HG03460 (cell line): ENCODE data around the gene LEFTY2.
A peak's percentile ranks its signal among the peaks of the same experiment; 100 is the strongest.
"Not testable (repeated sequence)": the region's sequence is repeated elsewhere in the genome, so short reads cannot be mapped to it uniquely, and the experiment has no call there.

Experiments
- ATAC-seq: cut with Tn5 transposase; IDR thresholded peaks from one replicate; pipeline ENCODE4 v1.9.1; 2021; ENCODE audit not compliant: unreplicated experiment

The LEFTY2 gene

DNA sequence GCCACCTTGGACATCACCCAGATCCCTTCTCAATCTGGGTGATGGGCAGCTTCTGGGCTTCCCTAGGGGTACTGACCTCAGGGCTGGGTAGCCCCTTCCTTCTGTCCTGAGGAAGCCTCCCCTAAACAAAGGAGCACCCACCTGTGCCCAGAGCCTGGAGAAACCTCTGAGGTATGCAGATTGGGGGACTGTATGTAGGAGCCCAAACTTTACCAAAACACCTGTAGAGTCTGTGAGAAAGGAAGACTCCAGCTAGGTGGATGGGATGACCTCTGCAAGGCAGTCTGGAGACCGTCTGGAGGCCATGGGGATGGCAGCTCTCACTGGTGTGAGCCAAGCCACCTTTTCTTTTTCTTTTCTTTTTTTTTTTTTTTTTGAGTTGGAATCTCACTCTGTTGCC, 13.7 kb upstream of the LEFTY2 start:
- no peak for ATAC-seq

DNA sequence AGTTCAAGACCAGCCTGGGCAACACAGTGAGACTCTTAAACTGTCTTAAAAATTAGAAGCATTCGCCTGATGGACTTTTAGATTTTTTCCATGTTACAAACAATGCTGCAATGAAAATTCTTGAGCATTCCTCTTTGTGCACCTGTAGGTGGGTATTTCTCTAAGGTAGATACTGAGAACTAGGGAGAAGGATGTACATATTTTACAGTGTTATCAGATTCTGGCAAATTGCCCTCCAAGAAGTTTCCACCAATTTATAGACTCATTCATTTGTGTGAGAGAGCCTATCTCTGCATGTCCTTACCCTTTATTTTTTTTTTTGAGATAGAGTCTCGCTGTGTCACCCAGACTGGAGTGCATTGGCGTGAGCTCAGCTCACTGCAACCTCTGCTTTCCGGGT, 12.3 kb upstream of the LEFTY2 start:
- ATAC-seq, result no peak

DNA sequence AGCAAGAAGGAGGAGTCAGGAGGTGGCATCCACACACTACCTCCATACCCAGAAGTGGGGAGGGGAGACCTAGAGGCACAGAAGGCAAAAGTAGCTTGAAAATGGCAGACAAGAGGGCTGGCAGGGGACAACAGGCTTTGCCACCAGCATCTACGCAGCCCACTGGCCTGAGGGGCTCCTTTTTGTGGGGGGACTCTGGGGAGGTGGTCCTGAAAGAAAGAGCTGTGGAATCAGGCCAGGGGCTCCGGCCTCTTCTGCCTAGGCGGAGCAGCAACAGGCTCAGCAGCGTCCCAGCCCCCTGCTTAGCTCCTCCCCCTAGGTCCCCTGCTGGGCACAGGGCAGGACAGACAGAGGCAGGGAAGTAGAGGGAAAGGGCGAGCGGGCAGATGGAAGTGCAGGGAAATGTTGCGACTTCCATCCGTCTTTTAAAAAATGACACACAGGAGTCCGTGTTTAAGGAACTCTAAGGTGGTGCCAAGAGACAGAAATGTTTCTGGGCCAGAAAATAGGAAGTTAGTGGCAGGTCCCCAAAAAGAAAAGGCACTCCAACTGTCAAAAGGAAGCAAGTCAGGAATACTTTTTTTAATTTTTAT, 10.0 kb upstream of the LEFTY2 start:
- ATAC-seq, result no peak

DNA sequence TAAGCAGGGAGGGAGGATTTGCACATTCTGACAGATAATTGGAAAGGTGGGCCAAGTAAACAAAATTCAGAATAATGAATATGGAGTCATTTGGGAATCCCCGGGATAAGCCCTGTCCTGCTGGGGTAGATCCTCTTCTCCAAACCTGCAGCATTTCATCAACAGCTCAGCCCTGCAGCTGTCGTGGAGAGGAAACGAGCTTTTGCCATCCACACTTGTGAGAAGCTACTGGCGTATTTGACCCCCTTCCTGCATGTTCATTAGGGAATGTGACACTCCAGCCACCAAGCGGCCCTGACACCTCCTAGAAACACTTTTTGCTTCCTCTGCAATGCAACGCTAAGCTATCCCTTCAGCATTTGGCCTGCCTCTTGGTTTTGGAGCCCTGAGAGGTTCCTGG, 8.0 kb upstream of the LEFTY2 start:
- no peak for ATAC-seq

DNA sequence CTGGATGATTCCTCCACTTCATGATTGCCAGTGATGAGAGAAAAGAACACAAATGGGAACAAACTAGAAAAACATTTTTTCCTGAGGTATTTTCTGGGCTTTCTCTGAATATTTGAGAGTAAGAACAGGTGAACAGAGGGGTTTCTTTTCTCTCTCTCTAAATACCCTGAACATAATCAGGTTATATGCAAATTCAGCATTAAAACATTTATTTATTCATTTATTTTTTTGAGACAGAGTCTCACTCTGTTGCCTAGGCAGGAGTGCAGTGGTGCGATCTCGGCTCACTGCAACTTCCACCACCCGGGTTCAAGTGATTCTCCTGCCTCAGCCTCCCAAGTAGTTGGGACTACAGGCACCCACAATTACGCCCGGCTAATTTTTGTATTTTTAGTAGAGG, 5.8 kb upstream of the LEFTY2 start:
- no peak for ATAC-seq

DNA sequence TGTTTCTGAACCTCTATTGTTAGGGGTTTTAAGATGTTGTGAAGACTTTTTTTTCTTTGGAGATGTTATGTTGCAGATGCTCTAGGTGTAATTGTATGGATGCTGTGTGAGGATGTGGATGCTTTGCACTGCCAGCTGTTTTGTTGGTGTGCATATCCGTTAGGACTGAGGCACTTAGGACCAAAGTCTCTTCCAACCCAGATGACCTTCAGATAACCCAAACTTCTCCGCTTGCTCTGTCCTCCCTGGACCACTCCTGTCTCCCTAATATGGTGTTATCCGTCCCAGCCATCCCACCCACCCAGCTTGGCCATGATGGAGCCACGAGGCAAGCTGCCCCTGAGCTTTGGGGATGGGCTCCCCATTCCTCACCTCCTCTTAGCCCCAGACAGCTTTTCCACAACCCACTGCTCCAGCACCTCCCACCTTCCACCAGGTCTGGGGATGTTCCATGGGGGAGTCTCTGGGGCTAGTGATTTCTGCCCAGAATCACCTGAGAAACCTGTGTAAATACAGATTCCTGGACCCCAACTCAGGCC, 5.1 kb upstream of the LEFTY2 start:
- ATAC-seq, result no peak

DNA sequence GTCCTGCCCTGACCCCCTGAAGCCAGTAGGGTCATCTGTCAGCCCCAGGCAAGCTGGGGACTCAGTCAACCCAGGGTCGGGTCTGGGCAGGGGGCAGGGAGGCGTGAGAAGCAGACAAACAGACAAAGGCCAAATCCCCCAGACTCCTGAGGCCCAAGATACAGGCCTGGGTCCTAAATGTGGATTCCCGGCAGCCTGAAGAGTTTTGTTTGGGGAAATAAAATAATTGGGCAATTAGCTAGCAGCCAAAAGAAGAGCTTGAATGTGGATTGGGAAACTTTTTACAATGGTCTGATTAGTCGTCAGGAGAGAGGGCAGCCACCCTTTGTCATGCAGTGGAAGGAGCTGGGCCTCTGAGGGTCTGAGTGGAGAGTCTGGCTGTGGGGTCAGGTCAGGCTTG, 4.5 kb upstream of the LEFTY2 start:
- no peak for ATAC-seq

DNA sequence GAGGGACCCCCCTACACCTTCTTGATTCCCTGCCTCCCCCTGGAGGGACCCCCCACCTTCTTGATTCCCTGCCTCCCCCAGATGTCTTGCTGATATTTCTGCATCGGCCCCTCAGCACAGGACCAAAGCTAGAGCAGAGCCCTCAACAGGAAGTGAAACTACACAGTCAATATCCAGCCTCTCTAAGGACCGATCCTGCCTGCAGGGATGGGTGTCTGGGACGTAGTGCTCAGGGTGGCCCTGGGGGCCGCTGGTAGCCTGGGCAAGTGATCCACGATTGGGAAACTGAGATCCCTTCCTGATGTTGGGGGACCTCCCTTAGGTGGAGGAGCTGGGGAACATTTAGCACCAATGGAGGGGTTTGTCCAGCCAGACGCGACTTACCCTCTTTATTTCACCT, 3.9 kb upstream of the LEFTY2 start:
- peak; percentile 52 for ATAC-seq

DNA sequence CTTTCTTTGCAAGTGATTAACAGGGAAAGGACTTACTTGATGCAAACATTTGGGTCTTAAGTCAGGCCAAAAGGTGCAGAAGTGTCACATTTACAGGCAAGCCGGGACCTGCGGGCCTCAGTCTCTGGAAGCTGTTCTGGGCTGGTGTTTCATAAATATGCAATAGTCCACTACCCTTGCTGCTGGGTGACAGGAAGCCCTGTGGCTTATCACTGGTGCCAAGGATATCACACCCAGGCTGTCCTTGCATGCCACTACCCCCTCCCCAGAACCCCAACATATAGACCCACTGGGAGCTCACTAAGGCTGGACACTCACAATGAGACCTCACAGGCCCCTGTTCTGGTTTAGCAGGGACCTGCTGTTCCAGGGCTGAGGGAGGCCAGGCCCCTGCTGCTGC, 3.4 kb upstream of the LEFTY2 start:
- no peak for ATAC-seq

DNA sequence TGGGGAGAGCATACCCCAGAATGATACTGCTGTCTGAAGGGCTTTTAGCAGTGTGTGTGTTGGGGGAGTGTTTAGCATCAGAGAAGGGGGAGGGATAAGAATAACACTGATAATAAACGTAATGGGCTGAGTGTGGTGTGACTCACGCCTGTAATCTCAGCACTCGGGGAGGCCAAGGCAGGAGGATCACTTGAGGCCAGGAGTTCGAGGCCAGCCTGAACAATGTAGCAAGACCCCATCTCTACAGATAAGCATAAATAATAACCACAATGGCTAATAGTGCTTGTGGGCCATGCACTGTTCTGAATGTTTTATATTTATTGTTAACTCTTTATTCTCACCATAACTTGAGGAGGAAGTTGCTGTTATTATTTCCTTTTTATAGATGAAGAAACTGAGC, 2.6 kb upstream of the LEFTY2 start:
- no peak for ATAC-seq

DNA sequence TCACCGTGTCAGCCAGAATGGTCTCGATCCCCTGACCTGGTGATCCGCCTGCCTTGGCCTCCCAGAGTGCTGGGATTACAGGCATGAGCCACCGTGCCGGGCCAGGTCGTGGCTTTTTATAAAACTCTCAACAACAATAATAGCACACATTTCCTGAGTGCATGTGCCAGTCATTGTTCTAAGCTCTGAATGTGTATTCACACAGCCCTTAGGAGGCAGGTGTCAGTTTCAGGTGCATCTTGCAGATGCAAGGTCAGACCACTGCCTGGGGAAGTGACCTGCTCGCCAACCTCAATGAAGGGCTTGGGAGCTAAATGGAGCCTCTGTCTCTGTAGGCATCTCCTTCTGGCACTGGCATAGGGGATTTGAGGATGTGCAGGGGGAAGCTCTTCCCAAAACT, 1.6 kb upstream of the LEFTY2 start:
- ATAC-seq, result peak; percentile 67

DNA sequence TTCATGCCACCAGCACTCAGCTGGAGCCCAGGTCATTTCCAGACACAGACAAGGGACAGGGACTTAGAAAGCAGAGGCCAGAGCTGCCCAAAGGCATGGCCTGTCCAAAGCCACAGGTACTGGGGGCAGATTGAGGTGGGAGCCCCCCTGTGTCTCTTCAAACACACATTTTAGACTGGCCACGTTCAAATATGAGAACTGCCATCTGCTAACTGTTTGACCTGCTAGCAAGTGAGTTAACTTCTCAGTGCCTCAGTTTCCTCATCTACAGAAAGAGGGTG, 862 bp upstream of the LEFTY2 start:
- no peak for ATAC-seq

DNA sequence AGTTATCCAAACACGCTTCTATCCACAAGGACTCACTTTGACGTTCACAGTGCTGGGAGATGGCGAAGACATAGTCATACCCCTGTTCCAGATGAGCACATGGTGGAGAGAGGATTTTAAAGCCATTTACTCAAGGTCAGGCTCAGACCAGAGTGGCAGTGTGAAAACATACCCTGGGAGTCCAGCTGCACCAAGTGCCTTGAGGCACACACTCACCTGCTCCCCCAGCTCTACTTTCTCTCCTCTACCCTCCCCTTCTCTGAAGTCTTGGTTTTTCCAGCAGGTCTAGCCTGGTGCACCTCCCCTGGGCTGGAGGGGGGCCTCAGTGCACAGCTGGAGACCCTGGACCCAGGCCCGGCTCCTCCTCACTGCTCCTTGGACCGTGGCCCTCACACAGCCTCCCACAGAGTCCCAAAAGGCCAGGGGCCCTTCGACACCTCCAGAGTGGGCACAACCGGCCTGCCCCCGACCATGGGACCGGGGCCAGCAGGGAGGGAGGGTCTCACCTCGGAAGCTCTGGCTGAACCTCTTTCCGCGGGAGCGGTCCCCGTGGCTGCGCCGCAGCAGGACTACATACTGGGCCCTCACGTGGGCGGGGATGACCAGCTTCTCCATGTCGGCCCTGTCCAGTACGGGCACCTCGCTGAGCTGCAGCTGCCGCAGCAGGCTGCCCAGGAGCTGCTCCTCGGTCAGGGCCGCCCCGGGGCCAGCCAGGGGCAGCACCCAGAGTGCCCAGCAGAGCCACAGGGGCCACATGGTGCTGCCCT, 452 bp downstream of the LEFTY2 start:
- no peak for ATAC-seq

DNA sequence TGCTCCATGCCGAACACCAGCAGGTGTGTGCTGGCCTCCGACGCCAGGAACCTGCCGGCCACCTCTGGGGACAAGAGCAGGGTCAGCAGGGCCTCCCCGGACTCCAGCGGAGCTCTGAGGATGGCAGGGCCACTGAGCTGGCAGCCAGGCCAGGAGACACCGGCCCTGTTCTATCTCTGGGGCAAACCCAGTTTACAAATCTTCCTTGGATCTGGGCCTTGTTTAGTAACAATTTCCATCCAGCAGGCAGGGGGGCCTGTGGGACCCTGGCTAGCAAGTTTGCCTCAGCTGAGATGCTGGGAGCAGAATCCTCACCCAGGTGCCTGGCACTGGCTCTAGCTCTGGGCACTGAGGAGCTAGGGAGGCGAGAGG, 1.1 kb downstream of the LEFTY2 start:
- not testable (repeated sequence) for ATAC-seq

DNA sequence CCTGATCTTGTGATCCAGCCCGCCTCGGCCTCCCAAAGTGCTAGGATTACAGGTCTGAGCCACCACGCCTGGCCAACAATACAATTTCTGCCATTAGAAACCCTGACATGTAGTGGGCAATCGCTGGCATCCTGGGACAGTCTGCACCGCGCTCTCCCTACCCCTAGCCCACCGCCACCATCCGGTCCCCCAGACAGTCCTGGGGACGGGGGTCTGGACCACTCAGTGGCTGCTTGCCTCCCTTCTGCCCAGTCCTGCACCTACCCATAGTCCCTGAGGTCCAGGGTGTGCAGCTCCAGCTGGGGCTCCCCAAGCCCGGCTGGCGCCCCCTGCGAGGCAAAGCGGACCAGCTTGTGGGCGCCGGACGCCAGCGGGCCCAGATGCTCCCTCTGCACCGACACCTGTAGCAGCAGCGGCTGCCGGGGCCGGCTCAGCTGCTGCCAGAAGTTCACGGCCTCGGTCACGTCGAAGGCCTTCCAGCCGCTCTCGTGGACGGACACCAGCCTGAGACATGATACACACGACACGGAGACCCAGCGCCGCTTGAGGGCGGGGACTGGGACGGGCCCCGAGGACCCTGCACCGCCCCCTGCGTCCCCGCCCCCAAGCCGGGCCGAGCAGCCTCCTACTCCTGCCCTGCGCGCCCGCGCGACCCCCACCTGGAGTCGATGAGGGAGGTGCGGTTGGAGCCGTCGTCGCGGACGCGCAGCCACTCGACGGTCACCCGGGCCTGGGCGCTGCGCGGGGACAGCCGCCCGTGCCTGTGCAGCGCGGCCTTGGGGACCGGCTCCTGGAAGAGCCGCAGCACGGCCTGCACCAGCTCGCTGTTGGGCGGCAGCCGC, 1.7 kb downstream of the LEFTY2 start:
- ATAC-seq, result not testable (repeated sequence)

DNA sequence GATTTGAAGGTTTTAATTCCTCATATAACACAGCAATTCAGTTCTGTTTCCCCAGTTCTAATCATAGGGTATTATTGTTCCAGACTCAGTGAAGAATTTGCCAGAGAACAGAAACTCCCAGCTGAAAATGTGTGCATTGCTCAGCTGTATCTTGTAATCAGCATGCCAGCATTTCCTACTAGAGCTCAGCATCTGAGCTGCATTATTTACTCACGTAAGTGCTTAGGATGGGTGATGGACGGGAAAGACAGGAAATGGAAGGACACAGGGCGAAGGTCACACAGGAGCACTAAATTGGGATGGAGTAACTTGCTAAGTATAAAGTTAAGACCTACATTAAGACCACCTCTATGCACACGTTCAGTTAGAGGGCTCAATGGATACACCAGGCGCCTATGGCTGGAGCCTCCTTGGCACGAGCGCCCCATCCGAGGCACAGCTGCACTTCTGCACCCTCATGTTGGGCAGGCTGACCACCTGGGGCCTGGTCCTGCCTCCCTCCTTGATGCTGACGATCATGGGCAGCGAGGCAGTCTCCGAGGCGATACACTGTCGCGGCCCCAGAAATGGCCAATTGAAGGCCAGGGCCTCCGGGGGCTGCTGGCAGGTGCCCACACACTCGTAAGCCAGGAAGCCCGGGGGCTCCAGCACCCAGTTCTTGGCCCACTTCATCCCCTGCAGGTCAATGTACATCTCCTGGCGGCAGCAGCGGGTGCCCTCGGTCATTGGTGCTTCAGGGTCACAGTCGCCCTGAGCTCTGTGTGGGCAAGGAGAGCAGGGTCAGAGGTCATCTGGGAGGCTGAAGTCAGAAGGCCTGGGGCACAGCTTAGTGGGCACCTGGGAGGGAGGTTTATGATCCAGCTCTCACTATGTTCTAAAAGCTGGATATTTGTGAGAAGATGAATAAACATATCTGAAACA, 3.7 kb downstream of the LEFTY2 start:
- ATAC-seq, result no peak

DNA sequence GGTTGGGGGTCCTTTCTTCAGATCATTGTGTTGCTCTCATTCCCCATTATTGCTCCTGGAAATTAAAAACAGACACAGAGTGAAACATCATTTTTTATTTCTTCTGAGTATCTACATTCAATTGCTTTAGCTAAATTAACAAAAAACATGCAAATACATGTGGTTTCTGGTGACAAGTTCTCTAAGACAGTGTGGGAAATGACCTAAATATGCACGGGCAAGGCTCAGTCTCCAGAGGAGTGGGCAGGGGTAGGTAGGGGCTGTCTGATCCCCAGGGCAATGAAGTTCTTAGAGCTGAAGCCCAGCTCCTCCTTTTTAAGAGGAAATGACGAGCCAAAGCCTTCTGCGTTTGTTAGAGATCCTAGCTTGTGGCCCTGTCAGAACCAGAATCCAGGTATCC, 4.5 kb downstream of the LEFTY2 start:
- no peak for ATAC-seq

DNA sequence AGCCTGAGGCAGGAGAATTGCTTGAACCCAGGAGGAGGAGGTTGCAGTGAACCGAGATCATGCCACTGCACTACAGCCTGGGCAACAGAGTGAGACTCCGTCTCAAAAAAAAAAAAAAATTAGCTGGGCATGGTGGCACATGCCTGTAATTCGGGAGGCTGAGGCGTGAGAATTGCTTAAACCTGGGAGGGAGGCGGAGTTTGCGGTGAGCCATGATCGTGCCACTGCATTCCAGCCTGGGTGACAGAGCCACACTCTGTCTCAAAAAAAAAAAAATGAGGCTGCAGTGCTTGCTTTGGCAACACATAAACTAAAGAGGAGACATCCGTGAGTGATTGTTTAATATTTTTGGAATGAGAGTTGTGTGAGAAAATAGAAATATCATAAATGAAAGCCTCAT, 4.9 kb downstream of the LEFTY2 start:
- not testable (repeated sequence) for ATAC-seq

DNA sequence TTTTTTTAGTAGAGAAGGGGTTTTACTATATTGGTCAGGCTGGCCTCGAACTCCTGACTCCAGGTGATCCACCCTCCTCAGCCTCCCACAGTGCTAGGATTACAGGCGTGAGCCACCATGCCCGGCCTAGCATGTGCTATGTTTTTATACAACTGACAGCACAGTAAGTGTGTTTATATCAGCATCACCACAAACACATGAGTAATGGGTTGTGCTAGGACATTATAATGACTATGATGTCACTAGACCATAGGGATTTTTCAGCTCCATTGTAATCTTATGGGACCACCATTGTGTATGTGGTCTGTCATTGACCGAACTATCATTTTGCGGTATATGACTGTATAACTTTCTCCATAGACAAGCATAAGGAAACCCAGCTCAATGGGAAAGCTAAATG, 6.3 kb downstream of the LEFTY2 start:
- no peak for ATAC-seq

DNA sequence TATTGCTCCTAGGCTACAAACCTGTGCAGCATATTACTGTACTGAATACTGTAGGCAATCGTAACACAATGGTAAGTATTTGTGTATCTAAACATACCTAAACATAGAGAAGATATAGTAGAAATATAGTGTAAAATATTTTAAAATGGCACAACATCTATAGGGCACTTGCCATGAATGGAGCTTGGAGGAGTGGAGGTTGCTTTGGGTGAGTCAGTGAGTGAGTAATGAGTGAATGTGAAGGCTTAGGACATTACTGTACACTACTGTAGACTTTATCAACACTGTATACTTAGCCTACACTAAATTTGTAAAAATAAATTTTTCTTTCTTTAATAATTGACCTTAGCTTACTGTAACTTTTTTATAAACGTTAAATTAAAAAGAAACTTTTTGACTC, 7.9 kb downstream of the LEFTY2 start:
- ATAC-seq, result no peak
